Loucy (cell line): Measurements from ENCODE around the gene FOXP3.

ENCODE experiments used
- H2AFZ ChIP-seq: fragments of 200-600 bp; sonication (generic); 2 replicates; pipeline ENCODE4 v1.6.0; 2016; ENCODE audit warnings: antibody characterized with exemption, mild to moderate bottlenecking, low read length, moderate library complexity
- H3F3A ChIP-seq: fragments of 200-600 bp; 2 replicates; pipeline ENCODE4 v1.6.0; 2016; ENCODE audit warnings: antibody characterized with exemption, low read depth, mild to moderate bottlenecking
- H3K27me3 ChIP-seq: fragments of 200-600 bp; sonication (generic); 2 replicates; pipeline ENCODE4 v1.6.1; 2014; ENCODE audit warnings: low read length, mild to moderate bottlenecking; ENCODE audit not compliant: insufficient read depth, poor library complexity, severe bottlenecking
- H3K36me3 ChIP-seq: fragments of 200-600 bp; sonication (generic); 2 replicates; pipeline ENCODE4 v1.6.1; 2016; ENCODE audit warnings: low read length; ENCODE audit not compliant: insufficient read depth
- H3K4me1 ChIP-seq: fragments of 200-600 bp; sonication (generic); 2 replicates; pipeline ENCODE4 v1.5.1; 2014; ENCODE audit warnings: low read length, mild to moderate bottlenecking; ENCODE audit not compliant: insufficient read depth, poor library complexity, severe bottlenecking
- H3K4me2 ChIP-seq: fragments of 200-600 bp; sonication (generic); 2 replicates; pipeline ENCODE4 v1.6.0; 2014; ENCODE audit warnings: antibody characterized with exemption, low read length, low read depth, mild to moderate bottlenecking; ENCODE audit not compliant: poor library complexity, severe bottlenecking
- H3K4me3 ChIP-seq: fragments of 200-600 bp; sonication (generic); 2 replicates; pipeline ENCODE4 v1.5.1; 2014; ENCODE audit warnings: low read length, mild to moderate bottlenecking, mixed read lengths; ENCODE audit not compliant: poor library complexity, severe bottlenecking
- H3K79me2 ChIP-seq: fragments of 200-600 bp; sonication (generic); 2 replicates; pipeline ENCODE4 v1.6.1; 2014; ENCODE audit warnings: low read length; ENCODE audit not compliant: insufficient read depth
- H3K9ac ChIP-seq: fragments of 200-600 bp; sonication (generic); 2 replicates; pipeline ENCODE4 v1.6.0; 2014; ENCODE audit warnings: mild to moderate bottlenecking, low read depth, low read length, moderate library complexity; ENCODE audit not compliant: poor library complexity, severe bottlenecking
- H3K9me2 ChIP-seq: fragments of 200-600 bp; sonication (generic); replicated peaks from 2 replicates; pipeline ENCODE4 v1.6.1; 2016; ENCODE audit warnings: low read depth, low read length, mixed read lengths
- H3K9me3 ChIP-seq: fragments of 200-600 bp; sonication (generic); 2 replicates; pipeline ENCODE4 v1.6.1; 2014; ENCODE audit warnings: mild to moderate bottlenecking, antibody characterized with exemption, low read length, low read depth; ENCODE audit not compliant: insufficient read depth
- H4K20me1 ChIP-seq: fragments of 200-600 bp; sonication (generic); 2 replicates; pipeline ENCODE4 v1.6.0; 2014; ENCODE audit warnings: antibody characterized with exemption, low read length, mild to moderate bottlenecking; ENCODE audit not compliant: insufficient read depth, poor library complexity, severe bottlenecking
- CTCF ChIP-seq: fragments of 200-600 bp; sonication (generic); conservative IDR thresholded peaks from 2 replicates; pipeline ENCODE4 v1.5.1; 2014; ENCODE audit warnings: mild to moderate bottlenecking, antibody characterized with exemption, low read length
- EZH2phosphoT487 ChIP-seq: fragments of 200-600 bp; IDR thresholded peaks from 2 replicates; pipeline ENCODE4 v1.6.1; 2018; ENCODE audit warnings: antibody characterized with exemption, mild to moderate bottlenecking, moderate library complexity, borderline replicate concordance

Gene FOXP3

DNA sequence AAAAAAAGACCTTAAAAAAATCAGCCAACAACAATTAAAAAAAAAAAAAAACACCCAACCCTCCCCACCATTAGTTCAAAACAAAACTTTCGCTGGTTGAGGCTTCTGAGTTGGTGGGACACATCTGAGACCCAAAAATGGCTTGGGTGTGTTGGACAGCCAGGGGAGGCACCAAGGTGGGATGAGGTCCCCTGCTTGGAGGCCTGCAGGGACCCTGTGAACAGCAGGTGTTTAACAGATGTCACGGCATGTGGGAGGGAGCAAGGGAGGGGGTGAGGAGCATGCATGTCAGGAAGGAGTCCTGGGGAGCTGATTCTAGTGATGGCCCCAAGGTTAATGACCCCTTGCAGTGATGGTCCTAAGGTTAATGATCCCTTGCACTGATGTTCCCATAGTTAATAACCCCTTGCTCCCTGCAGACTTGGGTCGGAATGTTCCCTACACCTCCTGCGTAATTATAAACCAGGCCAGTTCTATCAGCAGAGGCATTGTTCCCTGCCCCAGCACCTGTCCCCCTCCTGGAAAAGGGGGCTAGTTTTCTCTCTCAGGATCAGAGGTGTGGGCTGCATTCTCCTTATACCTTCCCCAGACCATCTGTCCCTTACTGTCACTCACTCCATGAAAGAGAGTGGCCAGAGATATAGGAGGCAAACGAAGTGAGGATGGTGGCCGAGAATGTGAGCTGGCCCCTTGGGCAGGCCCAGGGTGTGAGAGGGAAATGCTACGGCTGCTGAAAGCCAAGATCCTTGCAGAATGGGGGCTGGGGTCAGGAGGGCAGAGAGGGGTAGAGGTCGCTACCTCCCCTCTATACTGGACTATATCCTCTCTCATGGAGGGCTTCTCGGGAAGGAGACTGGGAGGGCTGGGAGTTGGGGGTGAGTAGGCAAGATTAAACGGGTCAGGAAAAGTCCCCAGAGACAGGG lies 2.3 kb upstream of the FOXP3 start:
- Histone ChIP-seq H2AFZ (no peak overlapping the region), H3K27me3 (no peaks in the 10 kb centered on the region), H3K4me2 (no peak overlapping the region), H3K9ac (no peak overlapping the region), H3K9me2 (no peaks in the 10 kb centered on the region), H3K9me3 (no peaks in the 10 kb centered on the region), H3K36me3 (no peaks in the 10 kb centered on the region), H3K79me2 (peaks cover 18% of the 10 kb centered on the region; the same call in 1 of the 2 replicates), H4K20me1 (peaks cover 2% of the 10 kb centered on the region), H3F3A (no peaks in the 10 kb centered on the region), H3K4me1 (peaks cover 9% of the 10 kb centered on the region), H3K4me3 (no peak overlapping the region)
- TF ChIP-seq CTCF = no peak

GRCh38 chrX:49263631-49264030 lies 879 bp downstream of the FOXP3 start:
- Histone ChIP-seq H3K4me1 (no peaks in the 10 kb centered on the region), H3K79me2 (no peaks in the 10 kb centered on the region), H3K4me3 (no peak overlapping the region), H2AFZ (no peak overlapping the region), H3K9ac (no peak overlapping the region), H3F3A (no peaks in the 10 kb centered on the region), H3K36me3 (no peaks in the 10 kb centered on the region), H3K4me2 (no peak overlapping the region), H3K27me3 (no peaks in the 10 kb centered on the region), H3K9me3 (no peaks in the 10 kb centered on the region), H4K20me1 (no peaks in the 10 kb centered on the region), H3K9me2 (no peaks in the 10 kb centered on the region)
- TF ChIP-seq CTCF (no peak), EZH2phosphoT487 (no peak)

DNA sequence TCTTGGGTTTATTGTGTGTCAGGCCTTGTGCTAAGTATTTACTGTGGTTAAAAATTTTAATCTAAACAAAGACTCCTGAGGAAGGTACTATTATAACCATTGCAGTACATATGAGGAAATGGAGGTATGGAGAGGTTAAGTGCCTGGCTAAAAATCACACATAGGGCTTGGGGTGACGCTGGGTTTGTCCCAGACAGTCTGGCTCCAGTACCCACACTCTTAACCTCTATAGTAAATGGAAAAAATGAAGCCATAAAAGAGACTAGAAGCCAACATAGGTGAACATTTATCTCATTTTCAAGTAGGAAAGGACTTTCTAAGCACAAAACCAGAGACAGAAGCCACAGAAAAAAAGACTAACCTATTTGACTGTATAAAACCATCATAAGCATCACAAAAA lies 1.9 kb downstream of the FOXP3 start:
- Histone ChIP-seq H3K9me3 (no peaks in the 10 kb centered on the region), H3K27me3 (no peaks in the 10 kb centered on the region), H3K79me2 (no peaks in the 10 kb centered on the region), H3K4me1 (no peaks in the 10 kb centered on the region), H3K4me2 (no peak overlapping the region), H3K4me3 (no peak overlapping the region), H2AFZ (no peak overlapping the region), H3K9me2 (no peaks in the 10 kb centered on the region), H3K36me3 (no peaks in the 10 kb centered on the region), H3F3A (no peaks in the 10 kb centered on the region), H4K20me1 (no peaks in the 10 kb centered on the region), H3K9ac (no peak overlapping the region)
- TF ChIP-seq CTCF (no peak), EZH2phosphoT487 (no peak)
